CD14-positive monocyte (primary cell): ENCODE measurements around the gene PPP1R1A. TPM values are rescaled to one million over a fixed set of nuclear protein-coding genes. Genes with fewer than 3 reads are reported as not detected.

Experiments used
- DNase-seq, 3 donors: peaks; one replicate each; pipeline ENCODE4 v3.0.0-alpha.2; 2011 to 2022
- H2AFZ ChIP-seq: 2 replicates; pipeline ENCODE4 v1.6.0; 2012; ENCODE audit warnings: mild to moderate bottlenecking, low read depth, low read length, inconsistent platforms; ENCODE audit not compliant: insufficient read depth, poor library complexity, severe bottlenecking
- H3K27ac ChIP-seq, 2 donors: 1 replicate in 1 of 2; 2 replicates in 1 of 2; pipeline ENCODE4 v1.5.1; 2012 to 2013; ENCODE audit warnings: low read length in 2 of 2, control low read depth in 1 of 2, inconsistent platforms in 1 of 2, low read depth in 1 of 2, mild to moderate bottlenecking in 1 of 2
- H3K27me3 ChIP-seq, 2 donors: one replicate each; pipeline versions ENCODE4 v1.6.0 to v1.6.1; 2011 to 2013; ENCODE audit warnings: low read length in 2 of 2; ENCODE audit not compliant: control insufficient read depth in 2 of 2, insufficient read depth in 2 of 2
- H3K36me3 ChIP-seq, 2 donors: replicated peaks in 1 of 2; 1 replicate in 1 of 2; 2 replicates in 1 of 2; pipeline versions ENCODE4 v1.5.1 to v1.6.1; 2012 to 2013; ENCODE audit warnings: low read length in 2 of 2, control low read depth in 1 of 2, inconsistent platforms in 1 of 2, mild to moderate bottlenecking in 1 of 2; ENCODE audit not compliant: insufficient read depth in 2 of 2, control insufficient read depth in 1 of 2
- H3K4me1 ChIP-seq, 2 donors: 1 replicate in 1 of 2; 2 replicates in 1 of 2; pipeline versions ENCODE4 v1.5.1 to v1.6.1; 2012 to 2013; ENCODE audit warnings: low read length in 2 of 2, control low read depth in 1 of 2, inconsistent platforms in 1 of 2, mild to moderate bottlenecking in 1 of 2, moderate library complexity in 1 of 2; ENCODE audit not compliant: insufficient read depth in 2 of 2, control insufficient read depth in 1 of 2
- H3K4me2 ChIP-seq: replicated peaks from 2 replicates; pipeline ENCODE3; 2012; ENCODE audit warnings: low read length, moderate library complexity, mild to moderate bottlenecking; ENCODE audit not compliant: poor library complexity, severe bottlenecking; ENCODE audit errors: extremely low read depth
- H3K4me3 ChIP-seq, 3 experiments: fragments of 200-600 bp in 1 of 3; sonication (generic) in 1 of 3; replicated peaks in 1 of 3; 1 replicate in 2 of 3; 2 replicates in 1 of 3; pipeline ENCODE4 v1.5.1; 2011 to 2013; ENCODE audit warnings: low read length in 3 of 3, mild to moderate bottlenecking in 3 of 3, control low read depth in 2 of 3, low read depth in 2 of 3, inconsistent platforms in 1 of 3, moderate library complexity in 1 of 3
- H3K79me2 ChIP-seq: 2 replicates; pipeline ENCODE4 v1.6.0; 2012; ENCODE audit warnings: mild to moderate bottlenecking, control low read depth, inconsistent platforms, low read length, moderate library complexity; ENCODE audit not compliant: insufficient read depth
- H3K9ac ChIP-seq: 2 replicates; pipeline ENCODE4 v1.6.0; 2017; ENCODE audit warnings: low read length, mild to moderate bottlenecking; ENCODE audit not compliant: insufficient read depth, poor library complexity, severe bottlenecking
- H3K9me3 ChIP-seq, 2 donors: replicated peaks in 1 of 2; 1 replicate in 1 of 2; 2 replicates in 1 of 2; pipeline versions ENCODE4 v1.5.1 to v1.6.1; 2012 to 2013; ENCODE audit warnings: low read length in 2 of 2, control low read depth in 1 of 2; ENCODE audit not compliant: control insufficient read depth in 1 of 2, insufficient read depth in 1 of 2
- H4K20me1 ChIP-seq: 2 replicates; pipeline ENCODE4 v1.6.0; 2012; ENCODE audit warnings: mild to moderate bottlenecking, low read length, control low read depth, moderate library complexity; ENCODE audit not compliant: insufficient read depth
- H3K27ac Mint-ChIP-seq, 7 donors: one replicate each; pipeline ENCODE4 v1.8.0; 2020; ENCODE audit warnings: mild to moderate bottlenecking in 7 of 7, mixed read lengths in 7 of 7, moderate library complexity in 6 of 7, inconsistent platforms in 2 of 7
- H3K27me3 Mint-ChIP-seq, 3 donors: one replicate each; pipeline ENCODE4 v1.8.0; 2021 to 2022; ENCODE audit warnings: low read depth in 3 of 3, mild to moderate bottlenecking in 3 of 3, mixed read lengths in 3 of 3, moderate library complexity in 3 of 3, inconsistent platforms in 1 of 3
- H3K36me3 Mint-ChIP-seq, 2 donors: one replicate each; pipeline ENCODE4 v1.8.0; 2020; ENCODE audit warnings: mixed read lengths in 2 of 2, inconsistent platforms in 1 of 2, mild to moderate bottlenecking in 1 of 2
- H3K4me1 Mint-ChIP-seq: one replicate; pipeline ENCODE4 v1.8.0; 2020; ENCODE audit warnings: mild to moderate bottlenecking, mixed read lengths
- H3K4me3 Mint-ChIP-seq, 2 donors: one replicate each; pipeline ENCODE4 v1.8.0; 2020; ENCODE audit warnings: mild to moderate bottlenecking in 2 of 2, mixed read lengths in 2 of 2, moderate library complexity in 1 of 2
- H3K9me3 Mint-ChIP-seq, 7 donors: one replicate each; pipeline ENCODE4 v1.8.0; 2020 to 2022; ENCODE audit warnings: mixed read lengths in 7 of 7, mild to moderate bottlenecking in 6 of 7, moderate library complexity in 6 of 7, inconsistent platforms in 2 of 7
- WGBS: methylation state at CpG from one replicate; pipeline ENCODE4 v1.1.5; 2013; ENCODE audit warnings: missing lambda C conversion rate; ENCODE audit not compliant: insufficient coverage; 5-methylcytosine and 5-hydroxymethylcytosine counted together
- intact Hi-C, 2 donors: fragments of 100-400 bp; cut with micrococcal nuclease; formaldehyde crosslinking; loops; one replicate each; pipeline versions ENCODE4 v1.15.0 to v1.15.1; 2023
- polyA plus RNA-seq, 3 donors: library from polyadenylated mRNA; depleted of rRNA in 1 of 3; unstranded in 2 of 3; stranded (reverse) in 1 of 3; fragments of 300-500 nt in 2 of 3; fragments of >200 nt in 1 of 3; fragmentation: Illumina TruSeq in 2 of 3; gene quantifications; 1 replicate in 2 of 3; 2 replicates in 1 of 3; pipeline ENCODE4 v1.2.3, GENCODE V29; 2012 to 2021
- TF ChIP-seq, protein P1 (sequence below): fragments of 200-600 bp; IDR thresholded peaks from one replicate; pipeline ENCODE4 v1.8.0; 2022; ENCODE audit warnings: antibody characterized with exemption, mild to moderate bottlenecking

Gene PPP1R1A
- polyA plus RNA-seq, 3 donors: not detected

DNA sequence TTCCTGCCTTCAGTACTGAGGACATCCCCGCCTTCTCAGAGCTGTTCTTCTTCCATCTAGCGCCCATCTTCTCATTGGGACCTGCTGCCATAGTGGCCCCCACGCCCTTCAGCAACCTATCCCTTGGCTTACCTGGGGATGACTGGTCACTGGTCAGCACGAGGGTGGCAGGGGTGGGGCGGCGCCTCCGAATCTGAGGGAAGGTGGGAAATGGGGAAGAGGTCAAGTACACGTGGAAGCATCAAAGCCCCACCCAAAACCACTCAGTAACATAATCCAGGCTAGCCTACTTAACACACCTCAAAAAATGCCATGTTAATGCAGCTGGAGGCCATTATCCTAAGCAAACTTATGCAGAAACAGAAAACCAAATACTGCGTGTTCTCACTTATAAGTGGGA lies 4.3 kb downstream of the PPP1R1A start:
- Mint-ChIP-seq H3K27me3 (peaks cover 43 to 56% (median 47%) of the 10 kb centered on the region in 3 donors), H3K9me3 (peaks cover 0 to 5% (median 3%) of the 10 kb centered on the region in 7 donors), H3K27ac (no peak overlapping the region), H3K36me3 (peaks cover 4 to 5% of the 10 kb centered on the region in 2 donors), H3K4me1 (peaks cover 19% of the 10 kb centered on the region), H3K4me3 (no peak overlapping the region)
- TF ChIP-seq, protein P1, sequence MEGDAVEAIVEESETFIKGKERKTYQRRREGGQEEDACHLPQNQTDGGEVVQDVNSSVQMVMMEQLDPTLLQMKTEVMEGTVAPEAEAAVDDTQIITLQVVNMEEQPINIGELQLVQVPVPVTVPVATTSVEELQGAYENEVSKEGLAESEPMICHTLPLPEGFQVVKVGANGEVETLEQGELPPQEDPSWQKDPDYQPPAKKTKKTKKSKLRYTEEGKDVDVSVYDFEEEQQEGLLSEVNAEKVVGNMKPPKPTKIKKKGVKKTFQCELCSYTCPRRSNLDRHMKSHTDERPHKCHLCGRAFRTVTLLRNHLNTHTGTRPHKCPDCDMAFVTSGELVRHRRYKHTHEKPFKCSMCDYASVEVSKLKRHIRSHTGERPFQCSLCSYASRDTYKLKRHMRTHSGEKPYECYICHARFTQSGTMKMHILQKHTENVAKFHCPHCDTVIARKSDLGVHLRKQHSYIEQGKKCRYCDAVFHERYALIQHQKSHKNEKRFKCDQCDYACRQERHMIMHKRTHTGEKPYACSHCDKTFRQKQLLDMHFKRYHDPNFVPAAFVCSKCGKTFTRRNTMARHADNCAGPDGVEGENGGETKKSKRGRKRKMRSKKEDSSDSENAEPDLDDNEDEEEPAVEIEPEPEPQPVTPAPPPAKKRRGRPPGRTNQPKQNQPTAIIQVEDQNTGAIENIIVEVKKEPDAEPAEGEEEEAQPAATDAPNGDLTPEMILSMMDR: no peak
- no peak overlapping the region for H2AFZ ChIP-seq
- intact Hi-C loops: no loop called here
- H3K4me2 ChIP-seq: no peak overlapping the region
- no peak overlapping the region for H3K27ac ChIP-seq
- H4K20me1 ChIP-seq: no peaks in the 10 kb centered on the region
- no peaks in the 10 kb centered on the region for H3K79me2 ChIP-seq
- no peak overlapping the region for H3K4me3 ChIP-seq
- H3K4me1 ChIP-seq: peaks cover 6 to 9% of the 10 kb centered on the region in 2 donors
- no peak for DNase-seq
- WGBS: no CpG with 5 or more reads among the region's 9 CpGs
- H3K27me3 ChIP-seq: peaks cover 18 to 48% of the 10 kb centered on the region in 2 donors
- H3K36me3 ChIP-seq: no peaks in the 10 kb centered on the region
- peaks cover 0 to 4% of the 10 kb centered on the region in 2 donors for H3K9me3 ChIP-seq
- no peak overlapping the region for H3K9ac ChIP-seq

DNA sequence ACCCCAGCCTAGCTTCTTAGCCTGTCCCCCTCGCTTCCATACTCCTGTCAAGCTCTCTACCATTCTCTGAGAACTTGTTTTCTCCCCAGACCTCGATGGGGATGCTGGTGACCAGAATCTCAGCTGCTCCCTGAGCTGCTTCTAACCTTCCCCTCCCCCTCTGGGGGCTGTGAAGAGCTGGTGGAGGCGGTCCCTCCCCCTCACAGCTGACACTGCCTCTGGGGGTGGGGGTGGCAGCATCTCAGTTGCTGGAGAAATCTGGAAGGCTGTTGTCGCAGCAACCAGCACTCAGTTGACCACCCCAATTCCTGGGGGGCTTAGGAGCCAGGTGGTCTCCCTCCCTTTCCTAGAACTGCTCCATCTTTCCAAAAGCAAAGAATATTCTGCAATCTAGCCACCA lies 4.7 kb downstream of the PPP1R1A start:
- H3K4me1 ChIP-seq: peaks cover 6 to 9% of the 10 kb centered on the region in 2 donors
- TF ChIP-seq, protein P1: no peak
- H3K9me3 Mint-ChIP-seq: peaks cover 0 to 5% (median under 1%) of the 10 kb centered on the region in 7 donors
- H3K4me1 Mint-ChIP-seq: peaks cover 15% of the 10 kb centered on the region
- no peaks in the 10 kb centered on the region for H3K79me2 ChIP-seq
- H4K20me1 ChIP-seq: no peaks in the 10 kb centered on the region
- H3K4me2 ChIP-seq: no peak overlapping the region
- no peak overlapping the region for H2AFZ ChIP-seq
- H3K36me3 ChIP-seq: no peaks in the 10 kb centered on the region
- no CpG with 5 or more reads among the region's 4 CpGs for WGBS
- intact Hi-C loops: no loop called here
- no peak for DNase-seq
- H3K4me3 ChIP-seq: no peak overlapping the region
- peaks cover 39 to 52% (median 45%) of the 10 kb centered on the region in 3 donors for H3K27me3 Mint-ChIP-seq
- H3K9ac ChIP-seq: no peak overlapping the region
- H3K9me3 ChIP-seq: peaks cover 0 to 4% of the 10 kb centered on the region in 2 donors
- no peak overlapping the region for H3K27ac ChIP-seq
- no peak overlapping the region for H3K4me3 Mint-ChIP-seq
- peaks cover 14 to 44% of the 10 kb centered on the region in 2 donors for H3K27me3 ChIP-seq
- H3K36me3 Mint-ChIP-seq: peaks cover under 1 to 3% of the 10 kb centered on the region in 2 donors
- no peak overlapping the region for H3K27ac Mint-ChIP-seq
